HG02571 (cell line): ENCODE data around the gene POLE3.
"Not testable (repeated sequence)": the region's sequence is repeated elsewhere in the genome, so short reads cannot be mapped to it uniquely, and the experiment has no call there.

Experiments
- ATAC-seq: cut with Tn5 transposase; IDR thresholded peaks from one replicate; pipeline ENCODE4 v1.9.1; 2021; ENCODE audit warnings: mild to moderate bottlenecking, moderate library complexity; ENCODE audit not compliant: unreplicated experiment

POLE3 gene

GRCh38 chr9:113406353-113406752 lies 4.1 kb downstream of the POLE3 start:
- ATAC-seq = not testable (repeated sequence)

- ATAC-seq = no peak
These were observed 6.8 kb downstream of the POLE3 start for GRCh38 chr9:113403646-113404045.

- peak; percentile 99 for ATAC-seq
These were observed 9.3 kb downstream of the POLE3 start, which contains the start of gene ALAD for GRCh38 chr9:113401027-113401792. TSS of gene ALAD (minus strand) at chr9:113401284. CDS start at chr9:113393559, 7,725 bp downstream.

GRCh38 chr9:113399646-113400200 lies 10.8 kb downstream of the POLE3 start:
- ATAC-seq = no peak

- no peak for ATAC-seq
These were observed 11.7 kb downstream of the POLE3 start for GRCh38 chr9:113398796-113399195.

GRCh38 chr9:113397203-113397631 lies 13.3 kb downstream of the POLE3 start:
- no peak for ATAC-seq

- ATAC-seq = no peak
These were observed 15.2 kb downstream of the POLE3 start for GRCh38 chr9:113395000-113395861.

- no peak for ATAC-seq
These were observed 17.2 kb downstream of the POLE3 start for GRCh38 chr9:113393281-113393680.

GRCh38 chr9:113391917-113392316 lies 18.6 kb downstream of the POLE3 start:
- ATAC-seq = no peak

GRCh38 chr9:113390192-113390960 lies 20.1 kb downstream of the POLE3 start:
- ATAC-seq = no peak

- ATAC-seq = no peak
These were observed 21.0 kb downstream of the POLE3 start for GRCh38 chr9:113389451-113389850.

GRCh38 chr9:113388833-113389232 lies 21.6 kb downstream of the POLE3 start:
- no peak for ATAC-seq

GRCh38 chr9:113387560-113388230 lies 22.8 kb downstream of the POLE3 start:
- no peak for ATAC-seq

GRCh38 chr9:113386571-113387393 lies 23.7 kb downstream of the POLE3 start:
- no peak for ATAC-seq

- no peak for ATAC-seq
These were observed 28.5 kb downstream of the POLE3 start for GRCh38 chr9:113381909-113382411.

- not testable (repeated sequence) for ATAC-seq
These were observed 29.0 kb downstream of the POLE3 start for GRCh38 chr9:113381441-113381840.

GRCh38 chr9:113380869-113381378 lies 29.6 kb downstream of the POLE3 start:
- peak; percentile 57 for ATAC-seq

GRCh38 chr9:113379829-113380210 lies 30.7 kb downstream of the POLE3 start:
- not testable (repeated sequence) for ATAC-seq
